ENCODE data around the gene KLHL11. TPM values are rescaled to one million over a fixed set of nuclear protein-coding genes. Genes with fewer than 3 reads are reported as not detected.

Gene KLHL11
- total and polyA plus RNA-seq, 3 experiments from 2014 or later, result 6.4 to 26.9 (median 24.7) TPM

DNA sequence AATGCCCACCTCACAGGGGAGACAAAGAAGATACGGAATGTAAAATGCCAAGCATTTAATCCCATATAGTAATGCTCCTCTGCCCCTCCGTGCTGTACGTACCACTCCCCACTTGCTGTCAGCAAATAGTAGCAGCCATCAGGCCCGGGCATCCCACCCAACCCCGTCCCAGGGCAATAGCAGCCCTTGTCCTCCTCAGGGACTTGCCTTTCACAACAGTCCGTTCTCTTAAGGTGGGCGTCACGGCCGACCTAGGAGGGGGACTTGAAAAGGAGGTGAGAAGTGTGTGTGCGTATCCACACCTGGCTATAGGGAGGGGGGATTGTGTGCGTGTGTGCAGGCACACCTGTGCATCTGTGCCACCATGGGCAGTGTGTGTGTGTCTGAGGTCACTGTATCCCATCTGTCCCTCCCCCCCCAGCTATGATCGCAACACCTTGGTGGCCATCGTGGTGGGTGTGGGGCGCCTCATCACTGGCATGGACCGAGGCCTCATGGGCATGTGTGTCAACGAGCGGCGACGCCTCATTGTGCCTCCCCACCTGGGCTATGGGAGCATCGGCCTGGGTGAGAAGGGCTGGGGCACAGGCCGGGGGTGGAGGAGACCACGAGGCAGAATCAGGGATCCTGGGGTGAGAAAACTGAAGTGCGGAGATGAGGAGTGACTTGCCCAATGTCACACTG lies 48.4 kb downstream of the KLHL11 start:
- Histone ChIP-seq H3K4me1 (ENCODE audit: insufficient read depth, low read length) (peaks cover 10% of the 10 kb centered on the region), H3K27me3 (ENCODE audit: insufficient read depth, low read length, poor library complexity, severe bottlenecking) (no peaks in the 10 kb centered on the region), H3K36me3 (ENCODE audit: insufficient read depth, low read length) (no peaks in the 10 kb centered on the region), H3K27ac (ENCODE audit: low read depth, low read length) (no peak overlapping the region), H3K4me3 (ENCODE audit: low read length) (no peak overlapping the region), H3K9me3 (ENCODE audit: low read length) (no peaks in the 10 kb centered on the region)
- Mint-ChIP-seq H3K27ac (no peak overlapping the region), H3K4me3 (no peak overlapping the region), H3K27me3 (peaks cover 4 to 11% of the 10 kb centered on the region in 2 donors), H3K36me3 (peaks cover 0 to 3% (median 0%) of the 10 kb centered on the region in 3 donors), H3K9me3 (no peaks in the 10 kb centered on the region), H3K4me1 (peaks cover 10 to 12% (median 10%) of the 10 kb centered on the region in 3 donors)
- ChIA-PET CTCF (interaction anchor here (1.5 kb wide), 1 partner anchor 260 kb away, joined by 4 read pairs; no protein-coding TSS in a partner anchor), POLR2A (no interaction called here)
- DNase-seq, result no peak

DNA sequence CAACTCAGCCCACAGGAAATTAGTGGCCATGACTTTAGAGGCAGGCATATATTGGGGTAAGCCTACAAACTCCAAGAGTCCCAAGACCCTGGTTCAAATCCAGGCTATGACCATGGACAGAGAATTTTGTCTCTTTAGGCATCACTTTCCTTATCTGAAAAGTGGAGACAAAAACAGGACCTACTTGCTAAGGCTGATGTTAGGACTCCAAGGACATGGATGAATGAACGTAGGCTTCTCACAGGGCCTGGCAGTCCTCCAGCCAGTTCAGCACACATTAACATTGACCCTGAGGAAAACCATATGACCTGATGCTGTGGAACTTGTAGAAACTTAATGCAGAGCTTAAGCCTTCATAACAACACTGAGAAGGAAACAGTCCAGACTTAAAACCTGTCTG lies 51.0 kb downstream of the KLHL11 start:
- ChIA-PET POLR2A (no interaction called here), CTCF (interaction anchor here (1.0 kb wide), 1 partner anchor 14 kb away, joined by 4 read pairs; no protein-coding TSS in a partner anchor)
- Histone ChIP-seq H3K9me3 (ENCODE audit: low read length) (no peaks in the 10 kb centered on the region), H3K27me3 (ENCODE audit: insufficient read depth, low read length, poor library complexity, severe bottlenecking) (no peaks in the 10 kb centered on the region), H3K4me3 (ENCODE audit: low read length) (no peak overlapping the region), H3K36me3 (ENCODE audit: insufficient read depth, low read length) (no peaks in the 10 kb centered on the region), H3K27ac (ENCODE audit: low read depth, low read length) (no peak overlapping the region), H3K4me1 (ENCODE audit: insufficient read depth, low read length) (peaks cover 28% of the 10 kb centered on the region)
- peak overlapping the region in 3 of 8 donors; percentile 22 to 57 (median 32) for H3K27ac Mint-ChIP-seq
- no peak for DNase-seq
- peaks cover 0 to 8% of the 10 kb centered on the region in 2 donors for H3K27me3 Mint-ChIP-seq
- peak overlapping the region in 1 of 7 donors; percentile 80 for H3K4me3 Mint-ChIP-seq
- H3K4me1 Mint-ChIP-seq, result peaks cover 23 to 32% (median 24%) of the 10 kb centered on the region in 3 donors
- H3K36me3 Mint-ChIP-seq, result peaks cover 0 to 3% (median 2%) of the 10 kb centered on the region in 3 donors
- no peaks in the 10 kb centered on the region for H3K9me3 Mint-ChIP-seq

DNA sequence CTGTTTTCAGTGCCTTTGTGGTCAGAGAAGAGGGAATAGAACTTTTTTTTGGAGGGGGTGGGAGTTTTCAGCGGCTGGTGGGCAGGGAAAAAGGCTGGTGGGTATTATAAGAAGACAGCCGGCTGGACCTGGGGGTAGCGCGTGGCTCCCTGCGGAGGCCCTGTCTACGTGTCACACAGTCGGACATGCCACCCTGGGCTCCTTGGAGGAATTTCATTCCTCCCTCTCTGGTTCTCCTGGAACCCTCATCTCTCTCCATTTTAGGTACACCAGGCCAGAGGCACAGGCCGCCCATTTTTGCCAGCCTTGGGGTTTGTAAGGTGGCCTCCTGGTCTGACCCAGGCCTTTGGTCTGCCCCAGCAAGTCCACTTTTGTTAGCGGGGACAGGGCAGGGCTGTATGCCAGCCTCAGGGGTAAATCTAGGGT lies 51.5 kb downstream of the KLHL11 start:
- Mint-ChIP-seq H3K9me3 (no peaks in the 10 kb centered on the region), H3K4me1 (peaks cover 24 to 33% (median 25%) of the 10 kb centered on the region in 3 donors), H3K4me3 (peak overlapping the region in 6 of 7 donors; percentile 60 to 95 (median 76)), H3K27ac (peak overlapping the region in 1 of 8 donors; percentile 57), H3K27me3 (peaks cover 0 to 8% of the 10 kb centered on the region in 2 donors), H3K36me3 (peaks cover 0 to 3% (median 2%) of the 10 kb centered on the region in 3 donors)
- POLR2A ChIA-PET, result no interaction called here
- Histone ChIP-seq H3K4me3 (ENCODE audit: low read length) (no peak overlapping the region), H3K9me3 (ENCODE audit: low read length) (no peaks in the 10 kb centered on the region), H3K27ac (ENCODE audit: low read depth, low read length) (no peak overlapping the region), H3K36me3 (ENCODE audit: insufficient read depth, low read length) (no peaks in the 10 kb centered on the region), H3K4me1 (ENCODE audit: insufficient read depth, low read length) (peaks cover 28% of the 10 kb centered on the region), H3K27me3 (ENCODE audit: insufficient read depth, low read length, poor library complexity, severe bottlenecking) (no peaks in the 10 kb centered on the region)
- no peak for DNase-seq
- CTCF ChIA-PET, result interaction anchor here (1.0 kb wide), 1 partner anchor 13 kb away, joined by 4 read pairs; no protein-coding TSS in a partner anchor

DNA sequence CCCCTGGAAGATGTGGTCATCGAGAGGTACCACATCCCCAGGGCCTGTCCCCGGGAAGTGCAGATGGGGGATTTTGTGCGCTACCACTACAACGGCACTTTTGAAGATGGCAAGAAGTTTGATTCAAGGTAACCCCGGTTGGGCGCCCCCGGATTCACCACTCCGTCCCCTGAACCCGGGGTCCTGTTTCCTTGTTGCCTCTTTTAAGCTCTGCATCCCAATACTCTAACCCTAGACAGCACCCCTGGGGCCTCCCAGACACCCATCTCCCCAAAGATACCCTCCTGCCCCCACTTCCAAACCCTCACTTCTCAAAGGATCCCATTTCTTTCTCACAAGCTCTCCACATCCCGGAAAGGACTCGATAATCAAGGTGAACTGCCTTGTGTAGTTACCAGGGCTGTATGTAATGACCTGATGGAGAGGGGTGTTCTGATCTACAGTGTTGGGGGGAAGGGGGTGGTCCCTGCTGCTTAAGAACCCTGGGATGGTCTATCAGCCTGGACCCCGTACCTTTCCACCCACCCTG lies 52.0 kb downstream of the KLHL11 start:
- Mint-ChIP-seq H3K27me3 (peaks cover 0 to 8% of the 10 kb centered on the region in 2 donors), H3K27ac (peak overlapping the region in 5 of 8 donors; percentile 13 to 85 (median 57)), H3K4me3 (peak overlapping the region; percentile 60 to 95 (median 80)), H3K36me3 (peaks cover 0 to 3% (median 2%) of the 10 kb centered on the region in 3 donors), H3K9me3 (no peaks in the 10 kb centered on the region), H3K4me1 (peaks cover 25 to 34% (median 25%) of the 10 kb centered on the region in 3 donors)
- no peak overlapping the region for H3K27ac ChIP-seq (ENCODE audit: low read depth, low read length)
- H3K27me3 ChIP-seq (ENCODE audit: insufficient read depth, low read length, poor library complexity, severe bottlenecking), result no peaks in the 10 kb centered on the region
- POLR2A ChIA-PET, result no interaction called here
- no peak overlapping the region for H3K4me3 ChIP-seq (ENCODE audit: low read length)
- DNase-seq, result no peak
- peaks cover 28% of the 10 kb centered on the region for H3K4me1 ChIP-seq (ENCODE audit: insufficient read depth, low read length)
- CTCF ChIA-PET, result no interaction called here
- no peaks in the 10 kb centered on the region for H3K9me3 ChIP-seq (ENCODE audit: low read length)
- H3K36me3 ChIP-seq (ENCODE audit: insufficient read depth, low read length), result no peaks in the 10 kb centered on the region

DNA sequence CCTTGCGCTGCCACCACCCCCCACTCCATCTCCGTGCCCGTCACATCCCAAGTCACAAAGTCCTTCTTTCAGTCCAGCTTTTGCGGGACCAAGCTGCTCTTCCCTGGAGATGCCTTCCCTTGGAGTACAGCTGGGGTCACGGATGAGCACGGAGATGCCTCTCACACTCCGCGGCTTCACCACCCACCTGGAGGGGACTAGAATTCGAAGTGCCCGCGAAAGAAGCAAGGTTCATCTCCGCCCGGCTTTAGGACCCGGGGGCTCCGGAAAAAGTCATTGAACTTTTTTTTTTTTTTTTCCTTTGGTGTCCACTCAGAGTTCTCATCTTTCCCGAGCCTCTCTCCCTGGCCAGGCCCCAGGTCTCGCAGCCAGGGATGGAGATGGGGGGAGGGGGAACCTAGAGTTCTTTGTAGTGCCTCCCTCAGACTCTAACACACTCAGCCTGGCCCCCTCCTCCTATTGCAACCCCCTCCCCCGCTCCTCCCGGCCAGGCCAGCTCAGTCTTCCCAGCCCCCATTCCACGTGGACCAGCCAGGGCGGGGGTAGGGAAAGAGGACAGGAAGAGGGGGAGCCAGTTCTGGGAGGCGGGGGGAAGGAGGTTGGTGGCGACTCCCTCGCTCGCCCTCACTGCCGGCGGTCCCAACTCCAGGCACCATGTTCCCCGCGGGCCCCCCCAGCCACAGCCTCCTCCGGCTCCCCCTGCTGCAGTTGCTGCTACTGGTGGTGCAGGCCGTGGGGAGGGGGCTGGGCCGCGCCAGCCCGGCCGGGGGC lies 52.7 kb downstream of the KLHL11 start, which contains the start of gene FKBP10:
FKBP10 (plus strand) TSS at position 624 of the 771 bp plus-strand sequence; CDS start at position 655, 31 bp downstream.
- no peaks in the 10 kb centered on the region for H3K27me3 ChIP-seq (ENCODE audit: insufficient read depth, low read length, poor library complexity, severe bottlenecking)
- no peaks in the 10 kb centered on the region for H3K36me3 ChIP-seq (ENCODE audit: insufficient read depth, low read length)
- ChIA-PET CTCF (interaction anchor here (1.0 to 2.8 kb wide), 8 partner anchors 11 to 205 kb away, joined by 3 to 15 read pairs (median 6); partner anchors contain the start of genes DNAJC7 and KLHL11), POLR2A (no interaction called here)
- H3K27me3 Mint-ChIP-seq, result peaks cover 0 to 8% of the 10 kb centered on the region in 2 donors
- H3K4me1 Mint-ChIP-seq, result peaks cover 25 to 34% (median 25%) of the 10 kb centered on the region in 3 donors
- peaks cover 28% of the 10 kb centered on the region for H3K4me1 ChIP-seq (ENCODE audit: insufficient read depth, low read length)
- H3K27ac ChIP-seq (ENCODE audit: low read depth, low read length), result peak within 1 kb of the TSS; percentile 24
- no peaks in the 10 kb centered on the region for H3K9me3 ChIP-seq (ENCODE audit: low read length)
- H3K4me3 ChIP-seq (ENCODE audit: low read length), result peak within 1 kb of the TSS; percentile 65
- H3K9me3 Mint-ChIP-seq, result no peaks in the 10 kb centered on the region
- peak within 1 kb of the TSS; percentile 31 to 88 (median 84) for H3K27ac Mint-ChIP-seq
- H3K36me3 Mint-ChIP-seq, result peaks cover 0 to 4% (median 2%) of the 10 kb centered on the region in 3 donors
- peak; percentile 15 to 66 (median 44) for DNase-seq
- H3K4me3 Mint-ChIP-seq, result peak within 1 kb of the TSS; percentile 93 to 96 (median 94)

DNA sequence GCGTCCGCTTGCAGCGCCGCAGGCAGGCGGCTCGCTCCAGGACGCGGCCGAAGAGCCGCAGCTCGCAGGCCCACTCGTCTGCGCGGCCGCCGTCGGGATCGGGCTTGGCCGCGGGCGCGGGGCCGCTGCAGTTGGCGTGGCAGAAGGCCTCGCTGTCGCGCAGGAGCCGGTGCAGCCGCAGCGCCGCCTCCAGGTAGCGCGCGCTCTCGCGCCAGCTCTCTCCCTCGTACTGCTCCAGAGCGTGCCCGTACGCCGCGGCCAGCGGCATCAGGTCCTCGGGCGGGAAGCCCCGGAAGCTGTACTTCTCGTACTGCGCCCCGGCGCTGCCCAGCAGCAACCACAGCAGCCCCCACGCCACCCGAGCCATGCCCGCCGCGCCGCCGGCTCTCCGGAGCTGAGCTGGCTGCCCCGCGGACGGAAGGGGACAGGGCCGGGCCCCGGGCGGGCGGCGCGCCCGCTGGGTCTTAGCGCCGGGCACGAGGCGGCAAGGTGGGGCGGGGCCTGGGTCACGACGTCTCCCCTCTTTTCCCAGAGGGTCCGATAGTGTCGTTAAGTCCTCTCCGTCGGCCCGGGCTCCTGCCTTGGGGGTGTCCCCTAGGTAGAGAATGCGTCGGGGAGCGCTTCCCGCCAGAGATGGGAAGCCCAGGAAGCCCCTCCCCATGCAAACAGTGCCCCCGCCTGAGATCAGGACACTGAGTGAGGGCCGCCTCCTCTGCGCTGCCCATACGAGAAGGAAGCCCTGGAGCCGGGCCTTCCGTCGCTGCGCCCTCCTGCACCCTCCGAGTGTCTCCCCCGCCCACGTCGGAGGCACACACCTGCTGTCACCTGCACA lies 53.5 kb downstream of the KLHL11 start, which contains the start of gene P3H4:
P3H4 (minus strand) TSS at position 401 of the 832 bp plus-strand sequence; CDS start at position 367, 34 bp downstream.
- Mint-ChIP-seq H3K27me3 (peaks cover 0 to 8% of the 10 kb centered on the region in 2 donors), H3K9me3 (no peaks in the 10 kb centered on the region), H3K27ac (peak within 1 kb of the TSS; percentile 31 to 88 (median 84)), H3K4me3 (peak within 1 kb of the TSS; percentile 93 to 96 (median 94)), H3K36me3 (peaks cover 0 to 4% (median 2%) of the 10 kb centered on the region in 3 donors), H3K4me1 (peaks cover 25 to 34% (median 25%) of the 10 kb centered on the region in 3 donors)
- Histone ChIP-seq H3K36me3 (ENCODE audit: insufficient read depth, low read length) (no peaks in the 10 kb centered on the region), H3K4me1 (ENCODE audit: insufficient read depth, low read length) (peaks cover 28% of the 10 kb centered on the region), H3K27me3 (ENCODE audit: insufficient read depth, low read length, poor library complexity, severe bottlenecking) (no peaks in the 10 kb centered on the region), H3K4me3 (ENCODE audit: low read length) (peak within 1 kb of the TSS; percentile 65), H3K27ac (ENCODE audit: low read depth, low read length) (peak within 1 kb of the TSS; percentile 24), H3K9me3 (ENCODE audit: low read length) (no peaks in the 10 kb centered on the region)
- DNase-seq, result peak; percentile 58 to 82 (median 78)
- CTCF ChIA-PET, result interaction anchor here (0.7 to 2.8 kb wide), 18 partner anchors 10 to 206 kb away, joined by 3 to 15 read pairs (median 3); partner anchors contain the start of genes DNAJC7 and KLHL11
- POLR2A ChIA-PET, result interaction anchor here (0.6 to 1.3 kb wide), 5 partner anchors 10 to 123 kb away, joined by 3 to 5 read pairs (median 4); partner anchors contain the start of genes EIF1 and KLHL11
